Measurements from ENCODE around the gene GPSM3. TPM values are rescaled to one million over a fixed set of nuclear protein-coding genes. Genes with fewer than 3 reads are reported as not detected.
A peak's percentile ranks its signal among the peaks of the same experiment; 100 is the strongest.
"Not testable (repeated sequence)": the region's sequence is repeated elsewhere in the genome, so short reads cannot be mapped to it uniquely, and the experiment has no call there.

The GPSM3 gene
- total RNA-seq, 1 donor from 2014 or later = 81.1 TPM

DNA sequence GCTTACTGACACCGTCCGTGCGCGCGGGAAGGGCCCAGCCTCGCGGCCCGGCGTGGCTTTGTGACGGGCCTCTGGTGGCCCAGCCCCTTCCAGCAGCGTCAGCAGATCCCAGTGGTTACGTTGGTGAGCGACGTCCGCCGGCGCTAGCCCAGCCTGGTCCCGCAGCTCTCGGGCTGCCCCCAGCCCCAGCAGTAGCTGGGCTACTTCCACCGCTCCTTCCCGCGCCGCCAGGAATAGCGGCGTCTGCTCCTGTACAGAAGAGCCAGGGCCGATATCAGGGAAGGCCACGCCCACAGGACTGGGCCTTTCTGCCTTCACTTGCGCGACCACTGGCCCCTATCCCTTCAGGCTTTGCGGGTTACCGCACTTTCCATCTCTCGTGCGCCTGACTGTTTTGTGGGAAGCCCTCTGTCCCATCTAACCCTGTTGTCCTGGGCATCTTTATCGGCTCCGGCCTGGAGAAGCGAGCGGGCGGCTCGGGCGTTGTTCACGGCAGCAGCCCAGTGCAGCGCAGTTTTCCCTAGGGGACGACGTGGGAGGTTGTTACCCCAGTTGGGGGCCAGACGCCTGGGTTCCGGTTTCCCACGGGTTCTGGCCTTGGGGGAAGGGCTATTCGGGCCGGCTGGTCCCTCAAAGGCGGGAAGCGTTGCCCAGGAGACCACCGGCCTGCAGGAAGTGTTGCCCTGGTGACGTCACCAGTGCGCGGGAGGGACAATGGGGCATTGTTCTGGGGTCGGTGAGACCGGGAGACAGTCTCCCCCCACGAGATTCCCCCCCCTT is 3.6 kb upstream of the GPSM3 start:
- peak; percentile 89 for DNase-seq
- peaks cover 38% of the 10 kb centered on the region for H3K4me1 Mint-ChIP-seq
- H3K27ac Mint-ChIP-seq = peak overlapping the region; percentile 99
- H3K9me3 Mint-ChIP-seq = no peaks in the 10 kb centered on the region
- peaks cover 2% of the 10 kb centered on the region for H3K27me3 Mint-ChIP-seq
- intact Hi-C loops (cut with micrococcal nuclease) = loop anchor here (1.0 to 10.0 kb wide), 9 partner anchors 18 to 1981 kb away; partner anchors contain the start of genes FKBPL, PPT2, PSMB9 and RGL2
- H3K36me3 Mint-ChIP-seq (ENCODE audit: low read depth) = peaks cover 7% of the 10 kb centered on the region
- H3K4me3 Mint-ChIP-seq = peak overlapping the region; percentile 98

- Mint-ChIP-seq H3K36me3 (ENCODE audit: low read depth) (peaks cover 9% of the 10 kb centered on the region), H3K4me3 (peak overlapping the region; percentile 98), H3K9me3 (no peaks in the 10 kb centered on the region), H3K27me3 (peaks cover 2% of the 10 kb centered on the region), H3K4me1 (peaks cover 40% of the 10 kb centered on the region), H3K27ac (peak overlapping the region; percentile 99)
- DNase-seq = peak; percentile 100
- intact Hi-C loops (cut with micrococcal nuclease) = loop anchor here (1.0 to 10.0 kb wide), 9 partner anchors 17 to 1981 kb away; partner anchors contain the start of genes FKBPL, PPT2, PSMB9 and RGL2
Measured at GRCh38 chr6:32195652-32195901, 3.1 kb upstream of the GPSM3 start.

- intact Hi-C loops (cut with micrococcal nuclease) = loop anchor here (1.0 to 10.0 kb wide), 9 partner anchors 17 to 1980 kb away; partner anchors contain the start of genes FKBPL, PPT2, PSMB9 and RGL2
- H3K4me1 Mint-ChIP-seq = peaks cover 43% of the 10 kb centered on the region
- peak overlapping the region; percentile 98 for H3K4me3 Mint-ChIP-seq
- peaks cover 13% of the 10 kb centered on the region for H3K36me3 Mint-ChIP-seq (ENCODE audit: low read depth)
- H3K27ac Mint-ChIP-seq = peak overlapping the region; percentile 96
- no peaks in the 10 kb centered on the region for H3K27me3 Mint-ChIP-seq
- H3K9me3 Mint-ChIP-seq = no peaks in the 10 kb centered on the region
- DNase-seq = peak; percentile 83
Measured at GRCh38 chr6:32194825-32195651, 2.6 kb upstream of the GPSM3 start.

- peak overlapping the region; percentile 96 for H3K27ac Mint-ChIP-seq
Measured at GRCh38 chr6:32194388-32194787, 1.9 kb upstream of the GPSM3 start.

DNA sequence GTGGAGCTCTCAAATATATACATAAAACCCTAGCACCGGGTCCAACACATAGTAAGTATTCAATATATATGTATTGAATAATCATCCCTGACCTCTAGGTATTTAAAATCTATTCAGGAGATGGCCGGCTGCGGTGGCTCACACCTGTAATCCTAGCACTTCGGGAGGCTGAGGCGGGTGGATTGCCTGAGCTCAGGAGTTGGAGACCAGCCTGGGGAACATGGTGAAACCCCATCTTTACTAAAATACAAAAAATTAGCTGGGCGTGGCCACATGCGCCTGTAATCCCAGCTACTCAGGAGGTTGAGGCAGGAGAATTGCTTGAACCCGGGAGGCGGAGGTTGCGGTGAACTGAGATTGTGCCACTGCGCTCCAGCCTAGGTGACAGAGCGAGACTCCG is 653 bp upstream of the GPSM3 start:
- intact Hi-C loops (cut with micrococcal nuclease) = loop anchor here (10.0 kb wide), 2 partner anchors 1102 to 1978 kb away; partner anchors contain the start of genes RGL2 and TRIM26
- not testable (repeated sequence) for H3K27me3 Mint-ChIP-seq, H3K9me3 Mint-ChIP-seq, DNase-seq
- peak overlapping the region; percentile 97 for H3K4me3 Mint-ChIP-seq
- H3K27ac Mint-ChIP-seq = peak overlapping the region; percentile 95
- H3K4me1 Mint-ChIP-seq = peaks cover 53% of the 10 kb centered on the region
- peaks cover 23% of the 10 kb centered on the region for H3K36me3 Mint-ChIP-seq (ENCODE audit: low read depth)

More at GRCh38 chr6:32194388-32194787, 1.9 kb upstream of the GPSM3 start:
- no peaks in the 10 kb centered on the region for H3K9me3 Mint-ChIP-seq
- H3K36me3 Mint-ChIP-seq (ENCODE audit: low read depth) = peaks cover 13% of the 10 kb centered on the region
- peaks cover 43% of the 10 kb centered on the region for H3K4me1 Mint-ChIP-seq
- no peak for DNase-seq
- intact Hi-C loops (cut with micrococcal nuclease) = loop anchor here (2.0 to 10.0 kb wide), 3 partner anchors 76 to 1980 kb away; partner anchors contain the start of genes RGL2 and TRIM26
- peak overlapping the region; percentile 98 for H3K4me3 Mint-ChIP-seq
- no peaks in the 10 kb centered on the region for H3K27me3 Mint-ChIP-seq

DNA sequence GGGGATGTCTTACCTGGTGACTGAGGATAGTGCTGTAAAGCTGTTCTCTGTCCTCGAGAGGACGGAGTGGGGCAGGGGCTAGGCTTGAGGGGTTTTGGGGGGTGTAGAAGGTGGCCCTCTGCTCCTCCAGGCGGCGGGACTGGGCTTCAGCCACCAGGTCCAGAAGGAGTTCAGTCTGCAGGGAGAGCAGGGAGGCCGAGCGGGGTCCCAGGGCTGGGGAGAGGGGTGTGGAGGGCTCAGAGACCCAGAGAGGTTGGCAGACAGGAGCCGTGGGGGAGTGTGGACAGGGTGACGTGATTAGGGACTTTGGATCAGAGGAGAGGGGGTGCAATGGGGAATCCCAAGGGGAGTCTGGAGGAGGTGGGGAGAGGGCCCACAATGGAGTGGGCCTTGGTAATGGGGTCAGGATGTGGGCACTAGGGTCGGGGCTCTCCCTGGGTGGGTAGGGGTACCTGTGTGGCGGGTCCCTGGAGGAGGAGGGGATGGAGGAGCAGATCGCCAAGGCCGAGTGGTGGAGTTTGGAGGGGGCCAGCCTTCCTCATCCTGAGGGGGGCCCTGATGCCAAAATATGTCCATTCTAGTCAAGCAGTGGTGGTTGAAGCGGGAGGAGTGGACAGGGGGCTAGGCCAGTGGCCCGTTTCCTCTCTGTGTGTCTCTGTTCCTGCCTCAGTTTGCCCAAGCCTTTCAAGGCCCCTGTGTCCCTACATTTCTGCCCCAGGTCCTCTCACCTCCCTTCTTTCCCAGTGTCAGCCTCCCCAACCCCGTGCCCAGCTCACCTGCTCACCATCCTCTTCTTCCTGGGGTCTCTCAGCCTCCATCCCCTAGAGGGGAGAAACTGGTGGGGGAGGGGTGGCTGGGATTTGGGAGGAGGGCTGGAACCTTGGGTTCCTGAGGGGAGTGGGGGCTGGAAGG is 491 bp downstream of the GPSM3 start:
- Mint-ChIP-seq H3K36me3 (ENCODE audit: low read depth) (peaks cover 31% of the 10 kb centered on the region), H3K27ac (peak overlapping the region; percentile 95), H3K9me3 (no peaks in the 10 kb centered on the region), H3K4me3 (peak overlapping the region; percentile 97), H3K4me1 (peaks cover 59% of the 10 kb centered on the region), H3K27me3 (no peaks in the 10 kb centered on the region)
- DNase-seq = peak; percentile 75
- intact Hi-C loops (cut with micrococcal nuclease) = loop anchor here (10.0 kb wide), 2 partner anchors 1103 to 1977 kb away; partner anchors contain the start of genes RGL2 and TRIM26

DNA sequence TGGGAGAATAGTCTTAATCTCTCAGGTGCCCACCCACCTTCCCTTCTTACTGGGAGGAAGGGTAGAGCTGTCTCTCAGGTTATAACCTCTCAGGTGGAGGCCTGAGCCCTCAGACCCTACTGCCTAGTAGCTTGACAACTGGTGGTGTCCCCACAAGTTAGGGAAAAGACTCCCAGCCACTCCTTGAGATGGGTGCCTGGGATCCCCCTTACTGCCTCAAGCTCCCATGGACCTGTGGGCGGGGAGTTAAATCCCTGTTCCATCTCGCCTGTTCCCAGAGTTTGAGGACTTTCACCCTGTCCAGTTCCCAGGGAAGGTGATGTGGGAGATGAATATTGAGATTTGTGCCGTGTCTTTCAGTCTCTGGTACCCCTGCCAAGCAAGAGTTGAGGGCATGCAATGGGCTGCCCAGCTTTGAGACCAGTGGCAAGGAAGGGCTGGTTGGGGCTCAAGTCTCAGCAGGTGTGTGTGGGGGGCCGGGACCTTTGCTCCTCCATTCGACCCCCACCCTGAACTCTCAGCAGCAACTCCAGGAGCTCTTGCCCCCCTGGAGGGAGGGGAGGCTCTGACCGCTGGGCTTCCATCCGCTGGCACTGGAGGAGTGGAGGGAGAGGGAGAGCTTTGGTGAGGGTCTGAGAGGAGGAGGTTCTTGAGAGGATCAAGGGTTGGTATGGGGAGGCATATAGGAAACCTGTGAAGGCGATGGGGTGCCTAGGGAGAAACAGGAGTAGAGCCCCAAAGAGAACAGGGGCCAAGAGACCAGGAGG is 1.3 kb downstream of the GPSM3 start:
- intact Hi-C loops (cut with micrococcal nuclease) = loop anchor here (1.0 to 10.0 kb wide), 4 partner anchors 13 to 1976 kb away; partner anchors contain the start of genes ATF6B, RGL2, RNF5 and TRIM26

GRCh38 chr6:32190054-32190851 is 2.2 kb downstream of the GPSM3 start, which contains the start of gene PBX2:
PBX2 (minus strand) TSS chr6:32190202; CDS start chr6:32189915, 287 bp downstream.
- Mint-ChIP-seq H3K27me3 (no peaks in the 10 kb centered on the region), H3K4me3 (peak within 1 kb of the TSS; percentile 97), H3K9me3 (no peaks in the 10 kb centered on the region), H3K27ac (peak within 1 kb of the TSS; percentile 95), H3K4me1 (peaks cover 67% of the 10 kb centered on the region), H3K36me3 (ENCODE audit: low read depth) (peaks cover 47% of the 10 kb centered on the region)
- DNase-seq = peak; percentile 94
- intact Hi-C loops (cut with micrococcal nuclease) = loop anchor here (1.0 to 10.0 kb wide), 4 partner anchors 12 to 1975 kb away; partner anchors contain the start of genes ATF6B, RGL2, RNF5 and TRIM26

More for the DNA sequence above, 1.3 kb downstream of the GPSM3 start:
- no peaks in the 10 kb centered on the region for H3K27me3 Mint-ChIP-seq
- DNase-seq = no peak
- peaks cover 62% of the 10 kb centered on the region for H3K4me1 Mint-ChIP-seq
- H3K36me3 Mint-ChIP-seq (ENCODE audit: low read depth) = peaks cover 40% of the 10 kb centered on the region
- no peaks in the 10 kb centered on the region for H3K9me3 Mint-ChIP-seq
- peak overlapping the region; percentile 95 for H3K27ac Mint-ChIP-seq
- H3K4me3 Mint-ChIP-seq = peak overlapping the region; percentile 97

GRCh38 chr6:32189742-32190053 is 2.7 kb downstream of the GPSM3 start:
- Mint-ChIP-seq H3K27ac (peak overlapping the region; percentile 79), H3K27me3 (no peaks in the 10 kb centered on the region), H3K4me1 (peaks cover 62% of the 10 kb centered on the region), H3K4me3 (peak overlapping the region; percentile 97), H3K9me3 (no peaks in the 10 kb centered on the region), H3K36me3 (ENCODE audit: low read depth) (peaks cover 47% of the 10 kb centered on the region)
- no peak for DNase-seq
- intact Hi-C loops (cut with micrococcal nuclease) = loop anchor here (1.0 to 10.0 kb wide), 4 partner anchors 11 to 1975 kb away; partner anchors contain the start of genes ATF6B, RGL2, RNF5 and TRIM26

- peak overlapping the region; percentile 87 for H3K4me3 Mint-ChIP-seq
- intact Hi-C loops (cut with micrococcal nuclease) = no loop called here
- peak overlapping the region; percentile 79 for H3K27ac Mint-ChIP-seq
- H3K36me3 Mint-ChIP-seq (ENCODE audit: low read depth) = peaks cover 49% of the 10 kb centered on the region
- H3K27me3 Mint-ChIP-seq = no peaks in the 10 kb centered on the region
- DNase-seq = no peak
- peaks cover 57% of the 10 kb centered on the region for H3K4me1 Mint-ChIP-seq
- no peaks in the 10 kb centered on the region for H3K9me3 Mint-ChIP-seq
Measured at GRCh38 chr6:32189069-32189741, 3.2 kb downstream of the GPSM3 start.

GRCh38 chr6:32188381-32189068 is 3.9 kb downstream of the GPSM3 start:
- H3K9me3 Mint-ChIP-seq = no peaks in the 10 kb centered on the region
- intact Hi-C loops (cut with micrococcal nuclease) = no loop called here
- H3K4me1 Mint-ChIP-seq = peaks cover 50% of the 10 kb centered on the region
- H3K27ac Mint-ChIP-seq = peak overlapping the region; percentile 79
- no peak for DNase-seq
- peaks cover 54% of the 10 kb centered on the region for H3K36me3 Mint-ChIP-seq (ENCODE audit: low read depth)
- peak overlapping the region; percentile 87 for H3K4me3 Mint-ChIP-seq
- H3K27me3 Mint-ChIP-seq = no peaks in the 10 kb centered on the region
